Naive B cell (primary cell): ENCODE results near the gene PLAGL2. TPM values are rescaled to one million over a fixed set of nuclear protein-coding genes. Genes with fewer than 3 reads are reported as not detected.
"Not testable (repeated sequence)": the region's sequence is repeated elsewhere in the genome, so short reads cannot be mapped to it uniquely, and the experiment has no call there.

Experiments used
- ATAC-seq, 2 donors: fragments of 150-1000 bp; cut with Tn5 transposase; 2 replicates each; pipeline ENCODE4 v1.10.0; 2021; ENCODE audit warnings: low read depth in 2 of 2, mild to moderate bottlenecking in 2 of 2, moderate library complexity in 2 of 2
- DNase-seq: peaks from one replicate; pipeline ENCODE4 v3.0.0; 2022
- H3K27ac Mint-ChIP-seq, 6 donors: one replicate each; pipeline ENCODE4 v1.8.0; 2020 to 2022; ENCODE audit warnings: mild to moderate bottlenecking in 6 of 6, mixed read lengths in 6 of 6, moderate library complexity in 5 of 6, inconsistent platforms in 2 of 6
- H3K27me3 Mint-ChIP-seq, 3 donors: one replicate each; pipeline ENCODE4 v1.8.0; 2021 to 2022; ENCODE audit warnings: mixed read lengths in 3 of 3, mild to moderate bottlenecking in 1 of 3
- H3K36me3 Mint-ChIP-seq, 2 donors: one replicate each; pipeline ENCODE4 v1.8.0; 2020 to 2022; ENCODE audit warnings: mixed read lengths in 2 of 2, inconsistent platforms in 1 of 2, mild to moderate bottlenecking in 1 of 2
- H3K4me1 Mint-ChIP-seq, 3 donors: one replicate each; pipeline ENCODE4 v1.8.0; 2020 to 2022; ENCODE audit warnings: mixed read lengths in 3 of 3, inconsistent platforms in 1 of 3, mild to moderate bottlenecking in 1 of 3, moderate library complexity in 1 of 3
- H3K4me3 Mint-ChIP-seq, 8 donors: one replicate each; pipeline ENCODE4 v1.8.0; 2020 to 2022; ENCODE audit warnings: mild to moderate bottlenecking in 8 of 8, mixed read lengths in 8 of 8, moderate library complexity in 8 of 8, inconsistent platforms in 2 of 8
- H3K9me3 Mint-ChIP-seq, 7 donors: one replicate each; pipeline ENCODE4 v1.8.0; 2020 to 2022; ENCODE audit warnings: mixed read lengths in 7 of 7, mild to moderate bottlenecking in 5 of 7, inconsistent platforms in 2 of 7, moderate library complexity in 1 of 7
- polyA plus RNA-seq, 6 donors: library from polyadenylated mRNA; unstranded; fragments of 300-500 nt; fragmentation: Illumina TruSeq; gene quantifications; one replicate each; pipeline ENCODE4 v1.2.3, GENCODE V29; 2021; ENCODE audit warnings: low read depth in 6 of 6

PLAGL2 gene
- polyA plus RNA-seq, 6 donors from 2014 or later, result 3.1 to 6.8 (median 3.9) TPM

DNA sequence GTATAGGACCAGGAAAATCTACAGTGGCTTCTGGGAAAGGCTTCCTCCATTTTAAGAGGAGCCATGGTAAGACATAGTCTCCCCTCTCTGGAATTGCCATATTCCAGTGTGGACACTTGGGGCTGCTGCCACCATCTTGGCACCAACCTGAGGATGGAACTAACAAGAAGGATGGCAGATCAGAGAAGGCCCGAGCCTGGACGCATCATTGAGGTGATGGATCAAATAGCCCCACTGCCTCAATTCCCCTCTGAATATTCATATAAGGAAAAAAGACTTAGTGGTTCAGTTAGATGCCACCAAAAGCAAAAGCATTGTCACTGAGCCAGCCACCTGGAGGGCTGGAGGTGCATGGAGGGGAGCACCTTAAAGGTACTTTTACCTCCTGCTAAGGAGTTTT lies 25.9 kb downstream of the PLAGL2 start:
- H3K36me3 Mint-ChIP-seq, result peaks cover 0 to 4% of the 10 kb centered on the region in 2 donors
- DNase-seq (no peak), ATAC-seq (no peak)
- peaks cover 0 to 6% (median 0%) of the 10 kb centered on the region in 3 donors for H3K27me3 Mint-ChIP-seq
- H3K9me3 Mint-ChIP-seq, result peaks cover 0 to 2% (median 0%) of the 10 kb centered on the region in 7 donors
- H3K4me3 Mint-ChIP-seq, result no peak overlapping the region
- no peak overlapping the region for H3K27ac Mint-ChIP-seq
- peaks cover 0 to 4% (median 0%) of the 10 kb centered on the region in 3 donors for H3K4me1 Mint-ChIP-seq

GRCh38 chr20:32179934-32180333 lies 27.6 kb downstream of the PLAGL2 start:
- Mint-ChIP-seq H3K36me3 (peaks cover 0 to 4% of the 10 kb centered on the region in 2 donors), H3K4me1 (peaks cover 0 to 4% (median 0%) of the 10 kb centered on the region in 3 donors), H3K4me3 (no peak overlapping the region), H3K27me3 (no peaks in the 10 kb centered on the region), H3K27ac (peak overlapping the region in 1 of 6 donors; percentile 44), H3K9me3 (no peaks in the 10 kb centered on the region)
- DNase-seq (no peak), ATAC-seq (no peak)

DNA sequence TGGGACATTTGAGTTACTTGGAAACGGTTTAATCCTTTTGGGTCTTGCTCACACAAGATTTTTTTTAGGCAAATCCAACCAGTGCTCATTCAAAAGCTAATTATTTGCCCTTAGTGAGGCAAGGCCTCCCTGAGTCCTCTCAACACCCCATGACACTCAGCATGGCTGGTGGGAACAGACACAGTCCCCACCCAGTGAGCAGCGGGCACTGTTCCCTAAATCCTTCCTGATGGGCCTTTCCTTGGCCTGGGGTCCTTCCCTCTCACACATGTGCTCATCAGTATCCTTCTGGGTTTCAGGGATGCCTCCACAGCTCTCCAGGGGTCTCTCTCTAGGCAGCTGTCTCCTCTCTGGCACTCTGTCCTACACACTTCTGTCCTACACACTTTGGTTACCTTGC lies 28.0 kb downstream of the PLAGL2 start:
- H3K9me3 Mint-ChIP-seq, result no peaks in the 10 kb centered on the region
- peaks cover 0 to 4% (median 0%) of the 10 kb centered on the region in 3 donors for H3K4me1 Mint-ChIP-seq
- no peak overlapping the region for H3K4me3 Mint-ChIP-seq
- H3K36me3 Mint-ChIP-seq, result peaks cover 0 to 4% of the 10 kb centered on the region in 2 donors
- peak overlapping the region in 1 of 6 donors; percentile 44 for H3K27ac Mint-ChIP-seq
- no peaks in the 10 kb centered on the region for H3K27me3 Mint-ChIP-seq
- DNase-seq, result no peak
- ATAC-seq, result no peak

DNA sequence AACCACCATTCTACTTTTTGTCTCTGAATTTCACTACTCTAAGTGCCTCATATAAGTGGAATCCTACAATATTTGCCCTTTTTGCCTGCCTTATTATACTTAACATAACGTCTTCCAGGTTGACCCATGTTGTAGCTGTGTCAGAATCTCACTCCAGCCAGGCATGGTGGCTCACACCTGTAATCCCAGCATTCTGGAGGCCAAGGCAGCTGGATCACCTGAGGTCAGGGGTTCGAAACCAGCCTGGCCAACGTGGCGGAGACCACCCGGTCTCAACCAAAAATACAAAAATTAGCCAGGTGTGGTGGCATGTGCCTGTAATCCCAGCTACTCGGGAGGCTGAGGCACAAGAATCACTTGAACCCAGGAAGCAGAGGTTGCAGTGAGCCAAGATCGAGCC lies 29.8 kb downstream of the PLAGL2 start:
- H3K27ac Mint-ChIP-seq, DNase-seq, H3K4me3 Mint-ChIP-seq: not testable (repeated sequence)

GRCh38 chr20:32168184-32168910 lies 39.2 kb downstream of the PLAGL2 start:
- H3K36me3 Mint-ChIP-seq, result peaks cover 4 to 31% of the 10 kb centered on the region in 2 donors
- DNase-seq (no peak), ATAC-seq (no peak)
- no peaks in the 10 kb centered on the region for H3K4me1 Mint-ChIP-seq
- no peak overlapping the region for H3K4me3 Mint-ChIP-seq
- H3K27ac Mint-ChIP-seq, result peak overlapping the region in 1 of 6 donors; percentile 88
- no peaks in the 10 kb centered on the region for H3K9me3 Mint-ChIP-seq
- no peaks in the 10 kb centered on the region for H3K27me3 Mint-ChIP-seq

More for the DNA sequence above, 29.8 kb downstream of the PLAGL2 start:
- not testable (repeated sequence) for ATAC-seq, H3K27me3 Mint-ChIP-seq, H3K36me3 Mint-ChIP-seq, H3K9me3 Mint-ChIP-seq, H3K4me1 Mint-ChIP-seq

DNA sequence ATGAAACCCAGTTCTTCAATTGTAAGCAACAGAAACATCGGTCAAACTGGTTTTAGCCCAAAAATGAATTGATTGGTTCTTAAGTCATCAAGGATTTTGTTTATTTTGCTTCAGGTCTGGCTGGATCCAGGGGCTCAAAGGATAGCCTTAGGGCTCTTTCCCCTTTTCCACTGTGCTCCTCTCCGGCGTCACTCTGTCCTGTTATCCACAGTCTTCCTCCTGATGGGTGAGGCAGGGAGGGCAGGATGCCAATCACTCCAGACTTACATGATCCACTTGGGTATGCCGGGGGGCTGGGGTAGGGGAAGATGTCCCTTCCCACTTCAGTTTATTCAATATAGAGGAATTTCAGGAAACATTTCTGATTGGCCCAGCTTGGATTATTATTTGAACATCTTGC lies 40.0 kb downstream of the PLAGL2 start:
- Mint-ChIP-seq H3K27me3 (no peaks in the 10 kb centered on the region), H3K27ac (peak overlapping the region in 1 of 6 donors; percentile 35), H3K9me3 (no peaks in the 10 kb centered on the region), H3K4me1 (no peaks in the 10 kb centered on the region), H3K36me3 (peaks cover 7 to 35% of the 10 kb centered on the region in 2 donors), H3K4me3 (no peak overlapping the region)
- no peak for DNase-seq
- no peak for ATAC-seq

- Mint-ChIP-seq H3K27ac (peak overlapping the region in 1 of 6 donors; percentile 57), H3K36me3 (peaks cover 22 to 50% of the 10 kb centered on the region in 2 donors), H3K27me3 (no peaks in the 10 kb centered on the region), H3K9me3 (no peaks in the 10 kb centered on the region), H3K4me3 (no peak overlapping the region), H3K4me1 (no peaks in the 10 kb centered on the region)
- no peak for ATAC-seq
- no peak for DNase-seq
These were observed 41.6 kb downstream of the PLAGL2 start for GRCh38 chr20:32165836-32166545.

GRCh38 chr20:32164984-32165735 lies 42.4 kb downstream of the PLAGL2 start:
- H3K27ac Mint-ChIP-seq, result no peak overlapping the region
- H3K4me3 Mint-ChIP-seq, result no peak overlapping the region
- no peaks in the 10 kb centered on the region for H3K4me1 Mint-ChIP-seq
- H3K9me3 Mint-ChIP-seq, result no peaks in the 10 kb centered on the region
- DNase-seq (no peak), ATAC-seq (no peak)
- H3K27me3 Mint-ChIP-seq, result no peaks in the 10 kb centered on the region
- H3K36me3 Mint-ChIP-seq, result peaks cover 22 to 50% of the 10 kb centered on the region in 2 donors

DNA sequence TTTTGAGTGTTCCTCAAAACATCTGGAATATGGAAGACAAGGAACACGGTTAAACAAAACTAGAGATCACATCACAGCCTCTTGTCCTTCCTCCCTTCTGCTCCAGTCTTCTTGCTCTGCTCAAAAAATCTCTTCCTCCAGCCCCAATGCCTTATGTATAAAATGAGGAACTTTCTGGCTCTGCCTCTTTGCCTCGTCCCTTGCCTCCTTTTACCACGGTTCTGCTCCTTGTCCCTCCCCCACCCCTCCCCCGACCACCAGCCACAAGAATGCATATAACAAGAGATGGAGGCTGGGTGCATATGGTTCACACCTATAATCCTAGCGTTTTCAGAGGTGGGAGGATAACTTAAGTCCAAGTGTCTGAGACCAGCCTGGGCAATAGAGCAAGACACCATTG lies 43.6 kb downstream of the PLAGL2 start:
- ATAC-seq, result no peak
- no peak for DNase-seq
- H3K9me3 Mint-ChIP-seq, result no peaks in the 10 kb centered on the region
- H3K27me3 Mint-ChIP-seq, result no peaks in the 10 kb centered on the region
- H3K4me3 Mint-ChIP-seq, result no peak overlapping the region
- H3K36me3 Mint-ChIP-seq, result peaks cover 22 to 50% of the 10 kb centered on the region in 2 donors
- H3K27ac Mint-ChIP-seq, result peak overlapping the region in 2 of 6 donors; percentile 24 to 47
- H3K4me1 Mint-ChIP-seq, result no peaks in the 10 kb centered on the region

DNA sequence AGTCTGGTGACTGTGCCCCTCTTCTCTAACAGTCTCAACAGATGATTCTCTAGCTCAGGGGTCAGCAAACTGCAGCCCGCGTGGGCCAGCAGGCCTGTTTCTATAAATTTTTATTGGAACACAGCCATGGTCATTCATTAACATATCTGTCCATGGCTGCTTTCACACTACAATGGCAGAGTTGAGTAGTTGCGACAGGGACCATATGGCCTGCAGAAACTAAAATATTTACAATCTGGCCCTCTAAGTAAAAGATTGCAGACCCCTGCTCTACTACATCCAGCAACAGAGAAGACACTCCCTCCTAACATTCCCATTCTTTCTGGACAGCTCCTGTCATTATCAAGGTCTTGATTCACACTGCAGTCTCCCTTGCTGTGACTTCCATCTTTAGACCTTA lies 45.2 kb downstream of the PLAGL2 start:
- Mint-ChIP-seq H3K9me3 (no peaks in the 10 kb centered on the region), H3K4me3 (no peak overlapping the region), H3K36me3 (peaks cover 22 to 50% of the 10 kb centered on the region in 2 donors), H3K27me3 (no peaks in the 10 kb centered on the region), H3K27ac (peak overlapping the region in 3 of 6 donors; percentile 8 to 38 (median 23)), H3K4me1 (no peaks in the 10 kb centered on the region)
- ATAC-seq (no peak), DNase-seq (no peak)

- peaks cover 0 to 2% (median 0%) of the 10 kb centered on the region in 3 donors for H3K4me1 Mint-ChIP-seq
- H3K27me3 Mint-ChIP-seq, result no peaks in the 10 kb centered on the region
- H3K36me3 Mint-ChIP-seq, result peaks cover 22 to 33% of the 10 kb centered on the region in 2 donors
- no peaks in the 10 kb centered on the region for H3K9me3 Mint-ChIP-seq
- DNase-seq (no peak), ATAC-seq (no peak)
- H3K4me3 Mint-ChIP-seq, result no peak overlapping the region
- H3K27ac Mint-ChIP-seq, result no peak overlapping the region
These were observed 47.2 kb downstream of the PLAGL2 start for GRCh38 chr20:32160341-32160740.

DNA sequence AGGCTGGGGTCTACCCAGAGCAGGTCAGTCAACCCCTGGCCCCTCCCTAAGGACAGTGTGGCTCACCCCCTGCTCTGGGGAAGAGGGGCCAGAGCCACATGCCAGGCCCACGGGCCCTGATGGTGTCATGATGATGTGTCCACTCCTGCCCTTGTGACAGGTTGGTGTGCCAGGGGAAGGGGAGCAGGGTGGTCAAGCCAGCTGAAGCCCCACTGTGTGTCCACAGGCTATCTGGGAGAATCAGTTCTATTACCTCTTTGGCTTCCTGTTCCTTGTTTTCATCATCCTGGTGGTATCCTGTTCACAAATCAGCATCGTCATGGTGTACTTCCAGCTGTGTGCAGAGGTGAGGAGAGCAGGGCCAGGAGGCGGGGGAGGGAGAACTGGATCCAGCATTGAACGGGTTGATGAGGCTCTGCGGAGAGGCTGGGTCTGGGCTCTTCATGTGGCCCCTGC lies 47.7 kb downstream of the PLAGL2 start:
- Mint-ChIP-seq H3K36me3 (peaks cover 22 to 27% of the 10 kb centered on the region in 2 donors), H3K9me3 (no peaks in the 10 kb centered on the region), H3K4me1 (peaks cover 0 to 6% (median 2%) of the 10 kb centered on the region in 3 donors), H3K4me3 (no peak overlapping the region), H3K27ac (peak overlapping the region in 1 of 6 donors; percentile 42), H3K27me3 (no peaks in the 10 kb centered on the region)
- ATAC-seq, result no peak
- DNase-seq, result no peak

DNA sequence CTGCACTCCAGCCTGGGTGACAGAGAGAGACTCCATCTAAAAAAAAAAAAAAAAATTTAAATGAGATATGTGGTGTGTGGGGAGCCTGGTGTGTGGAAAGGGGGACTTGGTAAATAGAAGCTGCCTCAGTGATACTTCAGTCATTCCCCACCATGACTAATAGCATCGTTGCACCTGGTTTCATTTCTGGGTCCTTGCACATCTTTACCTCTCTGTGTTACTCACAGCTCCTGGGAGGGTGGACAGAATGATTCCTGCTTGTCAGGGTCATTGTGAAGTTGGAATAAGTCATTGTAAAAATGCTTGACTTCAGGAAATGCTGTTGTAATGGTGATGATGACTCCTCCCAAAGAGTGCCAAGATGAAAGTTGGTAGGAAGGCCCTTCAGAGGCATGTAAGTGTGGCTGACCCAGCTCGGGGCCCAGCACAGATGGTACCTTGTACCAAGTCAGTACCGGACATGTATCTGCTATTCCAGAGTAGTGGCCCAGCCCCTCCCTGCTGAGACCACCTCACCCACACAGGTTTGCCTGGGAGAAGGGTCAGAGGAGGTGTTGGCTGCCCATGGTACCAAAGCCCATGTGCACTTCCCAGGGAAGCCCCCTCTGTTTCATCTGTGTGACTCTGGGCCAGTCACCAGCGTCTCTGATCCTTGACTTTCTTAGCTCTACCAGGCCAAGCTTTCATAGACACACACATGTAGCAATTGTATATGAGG lies 48.4 kb downstream of the PLAGL2 start:
- peaks cover 22 to 26% of the 10 kb centered on the region in 2 donors for H3K36me3 Mint-ChIP-seq

More for the DNA sequence above, 48.4 kb downstream of the PLAGL2 start:
- no peak overlapping the region for H3K27ac Mint-ChIP-seq
- no peaks in the 10 kb centered on the region for H3K27me3 Mint-ChIP-seq
- ATAC-seq (no peak), DNase-seq (no peak)
- peak overlapping the region in 1 of 8 donors; percentile 61 for H3K4me3 Mint-ChIP-seq
- H3K9me3 Mint-ChIP-seq, result no peaks in the 10 kb centered on the region
- peaks cover 0 to 6% (median 2%) of the 10 kb centered on the region in 3 donors for H3K4me1 Mint-ChIP-seq
